Muscle of back (tissue), 11 donors: ENCODE measurements around the gene THNSL1. TPM values are rescaled to one million over a fixed set of nuclear protein-coding genes. Genes with fewer than 3 reads are reported as not detected.
"Not testable (repeated sequence)": the region's sequence is repeated elsewhere in the genome, so short reads cannot be mapped to it uniquely, and the experiment has no call there.

ENCODE experiments used
- DNase-seq, 3 donors: peaks; one replicate each; pipeline versions ENCODE4 v3.0.0 to v3.0.0-alpha.2; 2013
- polyA plus RNA-seq, 10 donors: library from polyadenylated mRNA; unstranded; fragments of 120-200 nt; gene quantifications; one replicate each; pipeline ENCODE4 v1.2.1, GENCODE V29; 2013; ENCODE audit not compliant: insufficient read length in 10 of 10

THNSL1 gene
- polyA plus RNA-seq, 10 donors: 5.0 to 8.1 (median 6.2) TPM

- no peak for DNase-seq
Observed at GRCh38 chr10:24995072-24995471, 21.3 kb upstream of the THNSL1 start.

GRCh38 chr10:24998044-24998443 lies 18.4 kb upstream of the THNSL1 start:
- no peak for DNase-seq

GRCh38 chr10:25011591-25011990 lies 4.8 kb upstream of the THNSL1 start:
- not testable (repeated sequence) for DNase-seq

GRCh38 chr10:25014579-25014978 lies 1.8 kb upstream of the THNSL1 start:
- DNase-seq: no peak

- peak; percentile 91 to 97 (median 94) for DNase-seq
Observed at GRCh38 chr10:25015828-25016375, 510 bp upstream of the THNSL1 start, which contains the start of gene ENKUR. ENKUR (minus strand) TSS chr10:25016158; CDS start chr10:25015936, 222 bp downstream.

- no peak for DNase-seq
Observed at GRCh38 chr10:25017154-25017590, 760 bp downstream of the THNSL1 start.

- no peak for DNase-seq
Observed at GRCh38 chr10:25017661-25018060, 1.2 kb downstream of the THNSL1 start.

- no peak for DNase-seq
Observed at GRCh38 chr10:25018703-25019102, 2.3 kb downstream of the THNSL1 start.

GRCh38 chr10:25023278-25023677 lies 6.9 kb downstream of the THNSL1 start:
- DNase-seq: no peak

GRCh38 chr10:25024528-25024927 lies 8.1 kb downstream of the THNSL1 start:
- DNase-seq: peak in 1 of 3 donors; percentile 31

- no peak for DNase-seq
Observed at GRCh38 chr10:25026463-25026862, 10.1 kb downstream of the THNSL1 start.

- no peak for DNase-seq
Observed at GRCh38 chr10:25028711-25029110, 12.3 kb downstream of the THNSL1 start.

- no peak for DNase-seq
Observed at GRCh38 chr10:25029519-25029918, 13.1 kb downstream of the THNSL1 start.

GRCh38 chr10:25036381-25036780 lies 20.0 kb downstream of the THNSL1 start:
- no peak for DNase-seq

GRCh38 chr10:25038325-25038724 lies 21.9 kb downstream of the THNSL1 start:
- no peak for DNase-seq

- DNase-seq: no peak
Observed at GRCh38 chr10:25039531-25039930, 23.1 kb downstream of the THNSL1 start.

GRCh38 chr10:25046641-25047040 lies 30.2 kb downstream of the THNSL1 start:
- DNase-seq: no peak

- DNase-seq: no peak
Observed at GRCh38 chr10:25047088-25047487, 30.7 kb downstream of the THNSL1 start.

GRCh38 chr10:25047591-25048301 lies 31.3 kb downstream of the THNSL1 start:
- peak in 1 of 3 donors; percentile 21 for DNase-seq

GRCh38 chr10:25048450-25048849 lies 32.0 kb downstream of the THNSL1 start:
- no peak for DNase-seq

GRCh38 chr10:25049966-25050365 lies 33.6 kb downstream of the THNSL1 start:
- DNase-seq: no peak

GRCh38 chr10:25050402-25050801 lies 34.0 kb downstream of the THNSL1 start:
- no peak for DNase-seq

- no peak for DNase-seq
Observed at GRCh38 chr10:25052012-25052411, 35.6 kb downstream of the THNSL1 start.

- DNase-seq: no peak
Observed at GRCh38 chr10:25056726-25057125, 40.3 kb downstream of the THNSL1 start.
